ENCODE measurements around the gene CDC5L. TPM values are rescaled to one million over a fixed set of nuclear protein-coding genes. Genes with fewer than 3 reads are reported as not detected.

CDC5L gene
- total RNA-seq, 1 donor from 2014 or later, result 20.2 TPM

DNA sequence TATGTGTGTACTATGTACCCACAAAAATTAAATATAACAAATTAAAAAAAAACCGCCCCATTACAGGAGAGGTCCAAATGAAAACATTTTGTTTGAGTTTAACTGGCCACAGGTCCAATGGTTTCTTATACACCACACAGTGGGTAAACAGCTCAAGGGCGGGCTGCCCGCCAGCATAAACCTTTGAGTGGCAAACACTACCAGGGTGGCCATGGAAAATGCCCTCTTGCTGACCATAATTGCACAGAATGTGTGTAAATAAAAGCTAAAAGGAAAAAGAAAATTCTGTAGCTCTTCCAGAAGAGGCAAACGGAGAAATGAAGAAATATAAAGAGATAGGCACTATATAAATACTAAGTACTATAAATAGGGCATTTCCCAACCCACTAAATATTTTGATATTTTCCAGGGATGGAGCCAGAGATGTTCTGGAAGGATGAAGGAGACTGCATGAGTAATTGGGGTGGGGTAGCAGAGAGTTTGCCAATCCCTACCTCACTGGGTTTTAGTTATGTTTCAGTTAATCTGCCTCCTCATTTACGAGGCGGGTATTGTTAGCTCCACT is 1.1 kb upstream of the CDC5L start:
- H3K27me3 Mint-ChIP-seq, result no peaks in the 10 kb centered on the region
- DNase-seq, result no peak
- TF ChIP-seq, protein P1, sequence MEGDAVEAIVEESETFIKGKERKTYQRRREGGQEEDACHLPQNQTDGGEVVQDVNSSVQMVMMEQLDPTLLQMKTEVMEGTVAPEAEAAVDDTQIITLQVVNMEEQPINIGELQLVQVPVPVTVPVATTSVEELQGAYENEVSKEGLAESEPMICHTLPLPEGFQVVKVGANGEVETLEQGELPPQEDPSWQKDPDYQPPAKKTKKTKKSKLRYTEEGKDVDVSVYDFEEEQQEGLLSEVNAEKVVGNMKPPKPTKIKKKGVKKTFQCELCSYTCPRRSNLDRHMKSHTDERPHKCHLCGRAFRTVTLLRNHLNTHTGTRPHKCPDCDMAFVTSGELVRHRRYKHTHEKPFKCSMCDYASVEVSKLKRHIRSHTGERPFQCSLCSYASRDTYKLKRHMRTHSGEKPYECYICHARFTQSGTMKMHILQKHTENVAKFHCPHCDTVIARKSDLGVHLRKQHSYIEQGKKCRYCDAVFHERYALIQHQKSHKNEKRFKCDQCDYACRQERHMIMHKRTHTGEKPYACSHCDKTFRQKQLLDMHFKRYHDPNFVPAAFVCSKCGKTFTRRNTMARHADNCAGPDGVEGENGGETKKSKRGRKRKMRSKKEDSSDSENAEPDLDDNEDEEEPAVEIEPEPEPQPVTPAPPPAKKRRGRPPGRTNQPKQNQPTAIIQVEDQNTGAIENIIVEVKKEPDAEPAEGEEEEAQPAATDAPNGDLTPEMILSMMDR (IDR thresholded peaks at IDR 0.05), result no peak
- H3K4me3 Mint-ChIP-seq, result peak overlapping the region; percentile 94
- no peaks in the 10 kb centered on the region for H3K9me3 Mint-ChIP-seq
- POLR2A ChIA-PET, result interaction anchor here (0.9 to 1.4 kb wide), 2 partner anchors 10 to 757 kb away, joined by 3 to 4 read pairs; no protein-coding TSS in a partner anchor
- ATAC-seq (ENCODE audit: low read depth), result no peak
- peak overlapping the region; percentile 96 for H3K27ac Mint-ChIP-seq
- CTCF ChIA-PET, result interaction anchor here (1.5 kb wide), 1 partner anchor 47 kb away, joined by 3 read pairs; no protein-coding TSS in a partner anchor
- H3K36me3 Mint-ChIP-seq (ENCODE audit: low read depth), result peaks cover 28% of the 10 kb centered on the region
- intact Hi-C loops (cut with micrococcal nuclease), result loop anchor here (10.0 kb wide), 1 partner anchor 812 kb away; the partner anchor contains the start of genes POLH and XPO5
- peaks cover 38% of the 10 kb centered on the region for H3K4me1 Mint-ChIP-seq

DNA sequence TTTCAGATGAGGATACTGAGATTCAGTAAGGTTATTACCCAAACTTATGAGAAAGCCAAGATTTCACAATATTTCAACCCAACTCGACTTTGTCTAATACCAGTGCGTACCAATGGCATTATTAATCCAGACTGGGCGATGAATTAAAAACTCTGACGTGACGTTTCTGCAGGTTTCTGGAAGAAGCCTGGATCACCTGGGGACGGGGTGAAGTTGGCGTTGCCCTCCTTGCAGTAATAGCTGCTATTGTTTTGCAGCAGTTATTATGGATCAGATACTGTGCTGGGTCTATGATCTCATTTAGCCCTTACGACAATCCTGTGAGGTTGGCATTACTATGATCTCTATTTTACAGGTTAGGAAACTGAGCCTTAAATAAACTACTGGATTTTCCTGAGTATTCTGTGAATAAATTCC is 569 bp upstream of the CDC5L start:
- intact Hi-C loops (cut with micrococcal nuclease), result loop anchor here (1.0 to 10.0 kb wide), 4 partner anchors 122 to 812 kb away; partner anchors contain the start of genes GTPBP2, NFKBIE, POLH and XPO5
- no peaks in the 10 kb centered on the region for H3K27me3 Mint-ChIP-seq
- CTCF ChIA-PET, result interaction anchor here (1.5 kb wide), 1 partner anchor 48 kb away, joined by 3 read pairs; no protein-coding TSS in a partner anchor
- no peaks in the 10 kb centered on the region for H3K9me3 Mint-ChIP-seq
- DNase-seq (no peak), ATAC-seq (ENCODE audit: low read depth) (peak; percentile 8)
- H3K27ac Mint-ChIP-seq, result peak overlapping the region; percentile 96
- TF ChIP-seq, protein P1 (IDR thresholded peaks at IDR 0.05), result no peak
- peaks cover 40% of the 10 kb centered on the region for H3K4me1 Mint-ChIP-seq
- peak overlapping the region; percentile 94 for H3K4me3 Mint-ChIP-seq
- POLR2A ChIA-PET, result interaction anchor here (0.6 to 2.0 kb wide), 10 partner anchors 9 to 1743 kb away, joined by 3 to 13 read pairs (median 4); partner anchors contain the start of genes ENPP4 and HSP90AB1
- peaks cover 33% of the 10 kb centered on the region for H3K36me3 Mint-ChIP-seq (ENCODE audit: low read depth)

- CTCF ChIA-PET, result no interaction called here
- peaks cover 41% of the 10 kb centered on the region for H3K4me1 Mint-ChIP-seq
- ATAC-seq (ENCODE audit: low read depth) (no peak), DNase-seq (no peak)
- peak overlapping the region; percentile 65 for H3K27ac Mint-ChIP-seq
- intact Hi-C loops (cut with micrococcal nuclease), result loop anchor here (10.0 kb wide), 1 partner anchor 813 kb away; the partner anchor contains the start of genes POLH and XPO5
- TF ChIP-seq, protein P1 (IDR thresholded peaks at IDR 0.05), result no peak
- H3K9me3 Mint-ChIP-seq, result no peaks in the 10 kb centered on the region
- H3K27me3 Mint-ChIP-seq, result no peaks in the 10 kb centered on the region
- POLR2A ChIA-PET, result interaction anchor here (0.6 to 2.0 kb wide), 10 partner anchors 8 to 1642 kb away, joined by 3 to 13 read pairs (median 4); partner anchors contain the start of genes AARS2, HSP90AB1, MRPL14 and TBCC
- peaks cover 45% of the 10 kb centered on the region for H3K36me3 Mint-ChIP-seq (ENCODE audit: low read depth)
- peak overlapping the region; percentile 94 for H3K4me3 Mint-ChIP-seq
Measured at GRCh38 chr6:44388135-44388487, 605 bp downstream of the CDC5L start.

- ChIA-PET CTCF (no interaction called here), POLR2A (interaction anchor here (2.0 kb wide), 1 partner anchor 142 kb away, joined by 13 read pairs; the partner anchor contains the start of gene HSP90AB1)
- Mint-ChIP-seq H3K4me3 (peak overlapping the region; percentile 94), H3K9me3 (no peaks in the 10 kb centered on the region), H3K36me3 (ENCODE audit: low read depth) (peaks cover 53% of the 10 kb centered on the region), H3K27me3 (no peaks in the 10 kb centered on the region), H3K4me1 (peaks cover 41% of the 10 kb centered on the region), H3K27ac (peak overlapping the region; percentile 24)
- DNase-seq (no peak), ATAC-seq (ENCODE audit: low read depth) (no peak)
- intact Hi-C loops (cut with micrococcal nuclease), result loop anchor here (10.0 kb wide), 1 partner anchor 814 kb away; the partner anchor contains the start of genes POLH and XPO5
- TF ChIP-seq, protein P1 (IDR thresholded peaks at IDR 0.05), result no peak
Measured at GRCh38 chr6:44388887-44389286, 1.4 kb downstream of the CDC5L start.

- Mint-ChIP-seq H3K4me3 (no peak overlapping the region), H3K9me3 (no peaks in the 10 kb centered on the region), H3K27ac (no peak overlapping the region), H3K4me1 (peaks cover 41% of the 10 kb centered on the region), H3K27me3 (no peaks in the 10 kb centered on the region), H3K36me3 (ENCODE audit: low read depth) (peaks cover 64% of the 10 kb centered on the region)
- TF ChIP-seq, protein P1 (IDR thresholded peaks at IDR 0.05), result no peak
- ATAC-seq (ENCODE audit: low read depth) (no peak), DNase-seq (no peak)
- ChIA-PET POLR2A (no interaction called here), CTCF (no interaction called here)
- intact Hi-C loops (cut with micrococcal nuclease), result no loop called here
Measured at GRCh38 chr6:44390158-44390683, 2.7 kb downstream of the CDC5L start.

Measured in activated B cell treated with CpG ODN at 0.5 μM for 24 hours (primary cell).